ENCODE results near the gene TSPAN10. TPM values are rescaled to one million over a fixed set of nuclear protein-coding genes. Genes with fewer than 3 reads are reported as not detected.

Gene TSPAN10
- total RNA-seq, 1 experiment from 2014 or later, result 1.2 TPM

DNA sequence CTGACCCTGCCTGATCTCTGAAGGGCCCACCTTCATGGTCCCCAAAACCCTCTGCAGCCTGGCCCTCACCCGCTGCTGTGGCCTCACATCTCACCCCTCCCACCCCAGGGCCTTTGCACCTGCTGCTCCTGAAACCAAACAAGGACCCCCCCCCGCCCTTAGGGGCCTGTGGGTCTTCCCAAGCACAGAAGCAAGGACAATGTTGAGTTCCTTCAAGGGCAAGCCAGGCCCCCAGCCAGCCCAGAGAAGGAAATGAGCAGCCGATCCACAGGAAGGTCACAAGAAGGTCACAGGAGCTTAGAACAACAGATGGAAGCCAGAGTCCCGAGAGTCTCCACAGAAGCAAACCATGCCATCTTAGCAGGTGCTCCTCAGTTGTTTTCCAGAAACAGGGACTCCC, 19.8 kb downstream of the TSPAN10 start:
- H3K4me1 ChIP-seq (ENCODE audit: insufficient read depth, low read length), result peaks cover 3% of the 10 kb centered on the region; the same call in 1 of the 2 replicates
- no peak overlapping the region for H2BK15ac ChIP-seq (ENCODE audit: low read depth, low read length)
- no peaks in the 10 kb centered on the region for H3K36me3 Mint-ChIP-seq (ENCODE audit: insufficient read depth in 1 of 3, low read depth in 3 of 3)
- no peaks in the 10 kb centered on the region; a peak in 1 of 5 replicates for H3K9me3 Mint-ChIP-seq
- no peaks in the 10 kb centered on the region for H3K79me1 ChIP-seq (ENCODE audit: insufficient read depth, low read depth, low read length, poor library complexity, severe bottlenecking)
- no peak overlapping the region; a peak in 1 of 7 replicates for H3K27ac Mint-ChIP-seq
- H3K27me3 ChIP-seq (ENCODE audit: insufficient read depth, low read length), result no peaks in the 10 kb centered on the region
- no peak overlapping the region for H3K27ac ChIP-seq (ENCODE audit: insufficient read length, low read depth, low read length)
- peaks cover 2% of the 10 kb centered on the region; the same call in 1 of the 2 replicates for H3K27me3 Mint-ChIP-seq (ENCODE audit: low read depth)
- H3K9ac ChIP-seq (ENCODE audit: extremely low read depth, insufficient read length, low read length), result no peak overlapping the region
- H2BK12ac ChIP-seq (ENCODE audit: insufficient read length, low read depth, low read length), result no peak overlapping the region
- no peak overlapping the region for H3T11ph ChIP-seq (ENCODE audit: low read length)
- no peak overlapping the region for H4K5ac ChIP-seq (ENCODE audit: insufficient read length, low read depth, low read length)
- no peak overlapping the region for H2BK5ac ChIP-seq (ENCODE audit: insufficient read length, low read length)
- H3K4me2 ChIP-seq (ENCODE audit: insufficient read depth, insufficient read length, low read length), result no peak overlapping the region
- DNase-seq, result no peak
- H3K4me1 Mint-ChIP-seq, result peaks cover 8 to 15% of the 10 kb centered on the region in 2 experiments
- H3K4ac ChIP-seq (ENCODE audit: low read depth, low read length), result no peak overlapping the region
- no peak overlapping the region for H2BK120ac ChIP-seq (ENCODE audit: low read depth, low read length, poor library complexity, severe bottlenecking)
- no peak overlapping the region for H3K14ac ChIP-seq (ENCODE audit: insufficient read depth, low read length)
- no peak overlapping the region for H3K18ac ChIP-seq (ENCODE audit: insufficient read length, low read depth, low read length)
- no peak overlapping the region; a peak in 1 of 5 replicates for H3K4me3 Mint-ChIP-seq
- H2AK5ac ChIP-seq (ENCODE audit: insufficient read length, low read length), result no peak overlapping the region
- H4K8ac ChIP-seq (replicated peaks; ENCODE audit: insufficient read length, low read depth, low read length), result no peak overlapping the region
- H3K23ac ChIP-seq (ENCODE audit: insufficient read length, low read depth, low read length), result no peak overlapping the region
- WGBS (ENCODE audit: extremely low coverage, insufficient read length, low lambda C conversion rate), result no CpG with 5 or more reads among the region's 4 CpGs
- TF ChIP-seq, protein P1, sequence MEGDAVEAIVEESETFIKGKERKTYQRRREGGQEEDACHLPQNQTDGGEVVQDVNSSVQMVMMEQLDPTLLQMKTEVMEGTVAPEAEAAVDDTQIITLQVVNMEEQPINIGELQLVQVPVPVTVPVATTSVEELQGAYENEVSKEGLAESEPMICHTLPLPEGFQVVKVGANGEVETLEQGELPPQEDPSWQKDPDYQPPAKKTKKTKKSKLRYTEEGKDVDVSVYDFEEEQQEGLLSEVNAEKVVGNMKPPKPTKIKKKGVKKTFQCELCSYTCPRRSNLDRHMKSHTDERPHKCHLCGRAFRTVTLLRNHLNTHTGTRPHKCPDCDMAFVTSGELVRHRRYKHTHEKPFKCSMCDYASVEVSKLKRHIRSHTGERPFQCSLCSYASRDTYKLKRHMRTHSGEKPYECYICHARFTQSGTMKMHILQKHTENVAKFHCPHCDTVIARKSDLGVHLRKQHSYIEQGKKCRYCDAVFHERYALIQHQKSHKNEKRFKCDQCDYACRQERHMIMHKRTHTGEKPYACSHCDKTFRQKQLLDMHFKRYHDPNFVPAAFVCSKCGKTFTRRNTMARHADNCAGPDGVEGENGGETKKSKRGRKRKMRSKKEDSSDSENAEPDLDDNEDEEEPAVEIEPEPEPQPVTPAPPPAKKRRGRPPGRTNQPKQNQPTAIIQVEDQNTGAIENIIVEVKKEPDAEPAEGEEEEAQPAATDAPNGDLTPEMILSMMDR (conservative IDR thresholded peaks at IDR 0.05), result no peak
- H2BK20ac ChIP-seq (ENCODE audit: low read depth, low read length, poor library complexity, severe bottlenecking), result no peak overlapping the region
- no peak overlapping the region for H3K56ac ChIP-seq (ENCODE audit: insufficient read length, low read depth, low read length)
- H4K20me1 ChIP-seq (ENCODE audit: control insufficient read depth, insufficient read depth, insufficient read length), result no peaks in the 10 kb centered on the region
- no peaks in the 10 kb centered on the region for H3K79me2 ChIP-seq (ENCODE audit: insufficient read depth, low read length)
- H2AFZ ChIP-seq (ENCODE audit: low read length), result no peak overlapping the region
- peaks cover 4% of the 10 kb centered on the region for H3K23me2 ChIP-seq (ENCODE audit: insufficient read length, low read depth, low read length, poor library complexity, severe bottlenecking)
- H4K91ac ChIP-seq (ENCODE audit: insufficient read length, low read depth, low read length), result no peak overlapping the region
- no peaks in the 10 kb centered on the region for H3K9me3 ChIP-seq (ENCODE audit: control insufficient read depth, low read depth, low read length)

All from H9 (cell line).